Renal cortex interstitium (tissue), 11 donors: ENCODE data around the gene VPS50. TPM values are rescaled to one million over a fixed set of nuclear protein-coding genes. Genes with fewer than 3 reads are reported as not detected.

ENCODE experiments used
- DNase-seq, 11 donors: peaks; one replicate each; pipeline ENCODE4 v3.0.0-alpha.2; 2013; ENCODE audit warnings: low read depth in 9 of 11, low spot score in 4 of 11; ENCODE audit errors: extremely low read depth in 1 of 11
- polyA plus RNA-seq, 3 donors: library from polyadenylated mRNA; unstranded; fragments of 120-200 nt; gene quantifications; one replicate each; pipeline ENCODE4 v1.2.1, GENCODE V29; 2013; ENCODE audit not compliant: insufficient read length in 3 of 3

Gene VPS50
- polyA plus RNA-seq, 3 donors, result 27.2 to 32.6 (median 31.1) TPM

DNA sequence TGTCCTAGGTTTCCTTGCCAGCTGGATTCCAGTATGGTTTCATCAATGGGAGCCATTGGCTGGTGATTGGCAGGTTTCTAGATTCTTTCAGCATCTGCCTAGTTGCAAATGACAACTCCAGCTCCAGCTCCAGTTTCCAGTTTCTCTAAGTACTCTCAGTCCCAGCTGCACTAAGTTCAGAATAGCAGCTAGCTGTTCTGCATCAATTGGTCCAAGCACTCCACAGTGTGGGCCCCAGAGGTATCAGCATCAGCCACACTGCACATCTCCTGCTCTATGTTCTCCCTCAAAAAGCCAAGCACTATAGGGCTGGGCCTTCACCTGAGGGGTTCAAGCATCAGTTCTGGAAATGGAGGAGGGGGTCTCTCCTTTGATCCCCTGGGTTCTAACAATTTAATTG is 143.4 kb downstream of the VPS50 start:
- no peak for DNase-seq

GRCh38 chr7:93378131-93378760 is 146.1 kb downstream of the VPS50 start:
- no peak for DNase-seq

- no peak for DNase-seq
Measured at GRCh38 chr7:93382362-93382761, 150.2 kb downstream of the VPS50 start.

DNA sequence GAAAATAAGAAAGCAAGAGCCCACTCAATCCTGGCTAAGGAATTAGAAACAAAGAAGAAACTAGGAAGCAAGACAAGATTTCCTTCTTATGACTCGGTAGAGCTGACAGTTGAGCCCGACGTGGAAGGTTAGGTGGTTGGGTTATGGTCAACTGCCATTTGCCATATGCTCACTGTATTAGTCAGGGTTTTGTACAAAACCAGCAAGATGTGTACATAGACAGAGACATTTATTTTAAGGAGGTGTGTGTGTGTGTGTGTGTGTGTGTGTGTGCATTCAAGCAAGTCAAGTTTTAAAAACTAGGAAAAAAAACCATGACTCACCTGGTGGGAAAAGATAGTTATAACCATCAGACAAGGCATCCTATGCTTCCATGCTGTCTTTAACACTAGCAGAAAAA is 158.5 kb downstream of the VPS50 start:
- no peak for DNase-seq

GRCh38 chr7:93392984-93393383 is 160.8 kb downstream of the VPS50 start:
- no peak for DNase-seq

DNA sequence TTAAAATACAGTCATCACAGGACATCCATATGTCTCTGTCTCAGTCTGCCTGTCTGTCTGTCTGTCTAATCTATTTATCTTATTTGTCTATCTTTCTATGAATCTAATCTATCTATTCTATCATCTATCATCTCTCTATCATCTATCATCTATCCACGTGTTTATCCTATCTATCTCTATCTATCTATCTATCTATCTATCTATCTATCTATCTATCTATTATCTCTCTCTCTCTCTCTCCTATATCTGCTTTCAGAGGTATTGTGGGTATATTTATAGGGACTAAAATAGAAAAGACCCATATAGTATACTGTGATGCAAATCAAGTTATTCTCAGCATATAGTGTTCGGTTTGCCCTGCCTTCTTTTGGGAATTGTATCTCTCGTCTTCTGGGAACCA is 167.5 kb downstream of the VPS50 start:
- DNase-seq, result no peak

DNA sequence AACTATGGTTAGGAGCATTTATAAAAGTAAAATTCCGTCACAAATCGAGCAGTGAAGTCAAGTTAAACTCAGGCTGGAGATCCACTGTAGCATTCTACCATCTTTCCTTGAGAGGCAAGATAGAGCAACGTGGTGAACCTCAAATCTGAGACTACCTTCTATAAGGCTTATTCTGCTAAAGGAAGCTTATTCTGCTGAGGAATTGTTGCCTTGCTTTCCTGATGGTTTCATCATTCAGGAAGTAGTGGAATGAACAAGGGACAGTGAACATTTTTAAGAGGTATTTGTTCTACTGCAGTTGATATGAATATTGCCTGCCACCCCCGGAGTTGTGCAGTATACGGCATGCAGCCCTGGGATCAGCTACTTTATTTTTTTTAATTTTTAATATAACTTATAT is 170.8 kb downstream of the VPS50 start:
- no peak for DNase-seq

- no peak for DNase-seq
Measured at GRCh38 chr7:93407239-93407638, 175.1 kb downstream of the VPS50 start.

DNA sequence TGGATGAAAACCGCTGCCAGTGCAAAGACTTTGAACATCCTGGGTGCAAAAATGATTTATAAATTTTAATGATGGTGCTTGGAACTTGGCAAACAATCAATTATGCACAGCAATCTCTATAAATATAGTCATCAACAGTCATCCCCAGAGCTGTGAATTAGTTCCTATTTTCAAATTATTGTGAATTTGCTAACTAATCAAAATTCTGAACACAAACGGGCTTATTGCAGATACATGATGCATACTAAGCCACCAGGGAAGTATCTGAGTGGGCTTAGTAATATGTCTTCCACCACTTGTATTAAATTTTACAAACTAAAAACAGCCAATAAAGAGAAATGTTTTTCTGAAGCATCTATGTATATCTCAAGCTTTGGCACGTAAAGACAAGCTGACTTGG is 177.2 kb downstream of the VPS50 start:
- no peak for DNase-seq

Other genes starting within 250 kb of the VPS50 start
- 1 to 10 TPM; 4.7 to 6.4 (median 5.2) TPM for gene SAMD9, start 114.4 kb upstream of the VPS50 start, polyA plus RNA-seq
- gene SAMD9L, start 84.0 kb upstream of the VPS50 start, polyA plus RNA-seq, result 1 to 10 TPM; 1.8 to 4.4 (median 3.5) TPM
- gene HEPACAM2, start 5.9 kb upstream of the VPS50 start, polyA plus RNA-seq, result 1 to 10 TPM; 4.2 to 5.5 (median 4.2) TPM